Measurements from ENCODE around the gene TNFRSF19. TPM values are rescaled to one million over a fixed set of nuclear protein-coding genes. Genes with fewer than 3 reads are reported as not detected.

TNFRSF19 gene
- total and polyA plus RNA-seq, 2 of the 13 experiments (the other 11 are each of a cell fraction or from before 2014, with no cell fraction given), result 75.3 to 77.7 TPM

DNA sequence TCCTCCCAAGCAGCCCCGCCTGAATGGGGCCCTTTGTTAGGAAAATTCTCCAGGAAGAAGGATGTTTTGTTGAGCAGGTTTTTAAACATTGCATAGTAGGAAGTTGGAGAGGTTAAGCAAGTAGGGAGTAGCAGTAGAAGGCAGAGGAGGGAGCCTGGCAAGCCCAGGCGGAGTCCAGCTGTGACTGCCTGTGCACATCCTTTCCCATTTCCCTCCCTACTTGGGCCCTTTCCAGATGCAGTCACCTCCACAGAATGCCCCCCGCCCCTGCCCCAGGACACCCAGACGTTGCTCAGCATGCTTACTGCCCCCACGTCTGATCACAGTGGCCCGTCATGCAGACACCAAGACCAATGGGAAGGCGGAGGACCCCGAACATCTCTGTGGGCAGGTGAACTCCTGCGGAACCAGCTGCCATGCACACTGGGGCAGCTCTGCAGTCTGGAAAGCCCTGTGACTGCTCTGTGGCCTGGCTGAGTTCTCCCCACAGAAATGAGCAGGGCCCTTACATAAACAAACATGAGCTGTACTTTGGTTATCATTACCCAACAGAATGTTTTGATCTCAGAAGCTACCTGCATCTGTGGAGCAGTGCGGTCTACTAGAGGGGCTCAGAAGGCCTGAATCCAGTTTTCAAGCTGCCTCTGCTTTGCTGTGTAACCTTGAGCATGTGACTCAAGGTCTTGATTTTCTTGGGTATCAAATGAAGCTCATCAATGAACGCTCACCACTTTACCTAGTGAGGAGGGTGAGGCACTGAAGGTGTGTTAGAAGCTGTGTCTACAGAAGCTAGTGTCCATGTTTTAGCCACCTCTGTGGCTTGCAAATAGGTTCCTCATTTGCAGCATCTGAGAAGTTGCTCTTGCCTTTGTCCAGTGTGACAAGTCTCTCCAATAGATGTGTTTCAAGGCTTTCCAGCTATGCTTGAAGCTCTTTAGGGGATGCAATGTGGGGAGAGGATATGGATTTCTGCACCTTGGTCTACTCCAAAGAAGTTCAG, 84.2 kb downstream of the TNFRSF19 start (continued):
- TF ChIP-seq ATF4 (CRISPR knock-in tag; IDR thresholded peaks at IDR 0.05) (peak in 1 of 2 experiments; percentile 24; a peak in 1 of 4 replicates), ZNF468 (CRISPR knock-in tag; IDR thresholded peaks at IDR 0.05) (no peak), KLF15 (CRISPR knock-in tag; IDR thresholded peaks at IDR 0.05; ENCODE audit: borderline replicate concordance) (no peak), AFF4 (CRISPR knock-in tag; IDR thresholded peaks at IDR 0.05) (no peak), ZNF720 (CRISPR knock-in tag; IDR thresholded peaks at IDR 0.05) (no peak), POLR2AphosphoS2 (IDR thresholded peaks at IDR 0.05; ENCODE audit: low read depth, low read length) (no peak), TBL1XR1 (IDR thresholded peaks at IDR 0.05; ENCODE audit: borderline replicate concordance, low read length, partially characterized antibody) (no peak), RBFOX2 (IDR thresholded peaks at IDR 0.05; ENCODE audit: low read depth, low read length) (peak; percentile 63), PRPF4 (IDR thresholded peaks at IDR 0.05; ENCODE audit: low read depth, low read length, poor library complexity, severe bottlenecking) (no peak), MATR3 (CRISPR knock-in tag; IDR thresholded peaks at IDR 0.05) (no peak), ZNF616 (CRISPR knock-in tag; IDR thresholded peaks at IDR 0.05; ENCODE audit: low read depth) (no peak), NBN (conservative IDR thresholded peaks at IDR 0.05) (no peak), SOX5 (CRISPR knock-in tag; IDR thresholded peaks at IDR 0.05; ENCODE audit: borderline replicate concordance) (peak; percentile 30; the same call in 1 of the 2 replicates), HES4 (CRISPR knock-in tag; IDR thresholded peaks at IDR 0.05; ENCODE audit: borderline replicate concordance) (no peak), RBM39 (IDR thresholded peaks at IDR 0.05; ENCODE audit: low read depth, low read length, poor library complexity, severe bottlenecking) (no peak), MIER2 (CRISPR knock-in tag; IDR thresholded peaks at IDR 0.05) (no peak), TSC22D2 (CRISPR knock-in tag; IDR thresholded peaks at IDR 0.05; ENCODE audit: borderline replicate concordance) (no peak)
- TF ChIP-seq, protein P1, sequence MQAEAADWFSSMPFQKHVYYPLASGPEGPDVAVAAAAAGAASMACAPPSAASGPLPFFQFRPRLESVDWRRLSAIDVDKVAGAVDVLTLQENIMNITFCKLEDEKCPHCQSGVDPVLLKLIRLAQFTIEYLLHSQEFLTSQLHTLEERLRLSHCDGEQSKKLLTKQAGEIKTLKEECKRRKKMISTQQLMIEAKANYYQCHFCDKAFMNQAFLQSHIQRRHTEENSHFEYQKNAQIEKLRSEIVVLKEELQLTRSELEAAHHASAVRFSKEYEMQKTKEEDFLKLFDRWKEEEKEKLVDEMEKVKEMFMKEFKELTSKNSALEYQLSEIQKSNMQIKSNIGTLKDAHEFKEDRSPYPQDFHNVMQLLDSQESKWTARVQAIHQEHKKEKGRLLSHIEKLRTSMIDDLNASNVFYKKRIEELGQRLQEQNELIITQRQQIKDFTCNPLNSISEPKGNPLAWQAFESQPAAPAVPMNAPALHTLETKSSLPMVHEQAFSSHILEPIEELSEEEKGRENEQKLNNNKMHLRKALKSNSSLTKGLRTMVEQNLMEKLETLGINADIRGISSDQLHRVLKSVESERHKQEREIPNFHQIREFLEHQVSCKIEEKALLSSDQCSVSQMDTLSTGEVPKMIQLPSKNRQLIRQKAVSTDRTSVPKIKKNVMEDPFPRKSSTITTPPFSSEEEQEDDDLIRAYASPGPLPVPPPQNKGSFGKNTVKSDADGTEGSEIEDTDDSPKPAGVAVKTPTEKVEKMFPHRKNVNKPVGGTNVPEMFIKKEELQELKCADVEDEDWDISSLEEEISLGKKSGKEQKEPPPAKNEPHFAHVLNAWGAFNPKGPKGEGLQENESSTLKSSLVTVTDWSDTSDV (CRISPR knock-in tag; IDR thresholded peaks at IDR 0.05), result no peak
- TF ChIP-seq, protein P2, sequence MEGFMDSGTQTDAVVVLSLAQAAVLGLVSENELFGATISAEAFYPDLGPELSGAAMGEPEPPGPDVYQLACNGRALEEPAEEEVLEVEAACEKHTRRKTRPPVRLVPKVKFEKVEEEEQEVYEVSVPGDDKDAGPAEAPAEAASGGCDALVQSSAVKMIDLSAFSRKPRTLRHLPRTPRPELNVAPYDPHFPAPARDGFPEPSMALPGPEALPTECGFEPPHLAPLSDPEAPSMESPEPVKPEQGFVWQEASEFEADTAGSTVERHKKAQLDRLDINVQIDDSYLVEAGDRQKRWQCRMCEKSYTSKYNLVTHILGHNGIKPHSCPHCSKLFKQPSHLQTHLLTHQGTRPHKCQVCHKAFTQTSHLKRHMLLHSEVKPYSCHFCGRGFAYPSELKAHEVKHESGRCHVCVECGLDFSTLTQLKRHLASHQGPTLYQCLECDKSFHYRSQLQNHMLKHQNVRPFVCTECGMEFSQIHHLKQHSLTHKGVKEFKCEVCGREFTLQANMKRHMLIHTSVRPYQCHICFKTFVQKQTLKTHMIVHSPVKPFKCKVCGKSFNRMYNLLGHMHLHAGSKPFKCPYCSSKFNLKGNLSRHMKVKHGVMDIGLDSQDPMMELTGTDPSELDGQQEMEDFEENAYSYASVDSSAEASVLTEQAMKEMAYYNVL (CRISPR knock-in tag; IDR thresholded peaks at IDR 0.05; ENCODE audit: borderline replicate concordance), result no peak
